GM12801 (cell line): ENCODE data around the gene MSI1.

Source experiments
- TF ChIP-seq, protein P1 (sequence below): IDR thresholded peaks from one replicate; pipeline ENCODE4 v1.5.1; 2011; ENCODE audit warnings: control low read depth; ENCODE audit not compliant: insufficient read length; ENCODE audit errors: extremely low read depth

Gene MSI1

DNA sequence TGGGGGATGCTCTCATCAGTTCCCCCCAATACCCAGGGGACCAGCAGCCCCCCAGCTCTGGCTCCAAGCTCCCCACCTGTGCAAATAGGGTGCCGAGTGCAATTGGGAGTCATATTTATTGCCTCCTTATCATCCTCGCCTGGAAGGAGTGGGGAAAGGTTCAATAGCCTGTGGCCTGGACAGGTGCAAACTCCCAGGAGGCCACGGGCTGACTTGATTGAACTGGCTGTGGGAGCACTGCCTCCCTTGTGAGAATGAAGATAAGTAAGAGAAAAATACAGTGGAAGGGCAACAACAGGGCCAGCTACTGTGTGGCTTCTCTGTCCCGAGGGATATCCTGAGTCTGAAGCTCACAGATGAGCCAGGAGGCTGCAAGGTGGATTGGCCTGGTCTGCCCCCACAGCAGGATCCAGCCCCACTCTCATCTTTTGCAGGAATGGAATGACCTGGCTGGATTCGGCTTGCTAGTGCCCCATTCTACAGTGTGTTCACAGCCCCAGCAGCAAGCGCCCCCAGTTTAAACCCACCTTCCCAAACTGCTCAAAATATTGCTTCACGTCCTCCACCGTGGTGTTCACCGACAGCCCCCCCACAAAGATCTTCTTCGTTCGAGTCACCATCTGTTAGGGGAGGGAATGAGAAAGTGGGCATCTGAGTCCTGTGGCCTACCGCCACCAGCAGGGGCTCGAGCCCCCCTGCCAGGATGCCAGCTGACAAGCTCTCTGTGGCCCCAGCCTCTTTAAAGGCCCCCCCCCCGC lies 6.3 kb downstream of the MSI1 start:
- TF ChIP-seq, protein P1, sequence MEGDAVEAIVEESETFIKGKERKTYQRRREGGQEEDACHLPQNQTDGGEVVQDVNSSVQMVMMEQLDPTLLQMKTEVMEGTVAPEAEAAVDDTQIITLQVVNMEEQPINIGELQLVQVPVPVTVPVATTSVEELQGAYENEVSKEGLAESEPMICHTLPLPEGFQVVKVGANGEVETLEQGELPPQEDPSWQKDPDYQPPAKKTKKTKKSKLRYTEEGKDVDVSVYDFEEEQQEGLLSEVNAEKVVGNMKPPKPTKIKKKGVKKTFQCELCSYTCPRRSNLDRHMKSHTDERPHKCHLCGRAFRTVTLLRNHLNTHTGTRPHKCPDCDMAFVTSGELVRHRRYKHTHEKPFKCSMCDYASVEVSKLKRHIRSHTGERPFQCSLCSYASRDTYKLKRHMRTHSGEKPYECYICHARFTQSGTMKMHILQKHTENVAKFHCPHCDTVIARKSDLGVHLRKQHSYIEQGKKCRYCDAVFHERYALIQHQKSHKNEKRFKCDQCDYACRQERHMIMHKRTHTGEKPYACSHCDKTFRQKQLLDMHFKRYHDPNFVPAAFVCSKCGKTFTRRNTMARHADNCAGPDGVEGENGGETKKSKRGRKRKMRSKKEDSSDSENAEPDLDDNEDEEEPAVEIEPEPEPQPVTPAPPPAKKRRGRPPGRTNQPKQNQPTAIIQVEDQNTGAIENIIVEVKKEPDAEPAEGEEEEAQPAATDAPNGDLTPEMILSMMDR = no peak

- TF ChIP-seq, protein P1 = no peak
Measured at GRCh38 chr12:120361506-120362208, 7.3 kb downstream of the MSI1 start.

- TF ChIP-seq, protein P1 = no peak
Measured at GRCh38 chr12:120359128-120359527, 9.8 kb downstream of the MSI1 start.

- TF ChIP-seq, protein P1 = no peak
Measured at GRCh38 chr12:120358412-120359100, 10.4 kb downstream of the MSI1 start.

DNA sequence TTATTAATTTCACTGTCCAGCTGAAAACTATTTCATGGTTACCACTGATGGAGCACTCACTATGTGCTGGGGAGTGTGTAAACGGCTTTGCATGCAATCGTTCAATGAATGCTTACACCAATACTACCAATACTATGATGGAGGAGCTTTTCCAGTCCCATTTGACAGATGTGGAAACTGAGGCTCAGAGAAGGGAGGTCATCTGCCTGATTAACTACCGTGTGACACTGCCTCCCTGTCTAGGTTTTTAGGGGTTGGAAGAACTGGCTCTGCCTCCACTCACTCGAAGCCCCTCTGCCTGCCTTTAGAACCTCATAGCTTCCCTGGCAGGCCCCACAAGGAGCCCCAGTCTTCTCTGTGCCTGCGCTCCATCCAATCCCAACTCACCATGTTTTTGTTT lies 11.9 kb downstream of the MSI1 start:
- TF ChIP-seq, protein P1 = no peak

- TF ChIP-seq, protein P1 = peak; percentile 19
Measured at GRCh38 chr12:120356567-120357030, 12.4 kb downstream of the MSI1 start.
